ENCODE data around the gene BBS1.

The BBS1 gene

DNA sequence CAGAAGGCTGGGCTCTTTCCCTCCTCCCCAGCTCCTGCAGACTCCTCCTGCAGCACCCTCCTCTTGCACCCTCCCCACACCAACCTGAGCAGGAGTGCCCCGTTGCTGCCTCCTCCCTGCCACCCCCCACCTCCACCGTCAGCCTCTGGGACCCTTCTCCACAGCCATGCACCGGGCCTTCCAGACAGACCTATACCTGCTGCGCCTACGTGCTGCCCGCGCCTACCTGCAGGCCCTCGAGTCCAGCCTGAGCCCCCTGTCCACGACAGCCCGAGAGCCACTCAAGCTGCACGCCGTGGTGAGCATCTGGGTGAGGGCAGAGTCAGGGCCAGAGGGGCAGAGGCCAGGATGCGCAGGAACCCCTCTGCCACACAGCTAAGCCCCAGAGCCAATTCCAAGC, 19.2 kb downstream of the BBS1 start:
- Histone ChIP-seq H3K4me3 (no peak overlapping the region), H3K36me3 (peaks cover 14 to 84% (median 51%) of the 10 kb centered on the region in 3 donors), H3K27ac (no peak overlapping the region), H3K9me3 (no peaks in the 10 kb centered on the region), H3K4me1 (no peaks in the 10 kb centered on the region), H3K27me3 (no peaks in the 10 kb centered on the region)
- no peak for DNase-seq
- TF ChIP-seq, protein P1, sequence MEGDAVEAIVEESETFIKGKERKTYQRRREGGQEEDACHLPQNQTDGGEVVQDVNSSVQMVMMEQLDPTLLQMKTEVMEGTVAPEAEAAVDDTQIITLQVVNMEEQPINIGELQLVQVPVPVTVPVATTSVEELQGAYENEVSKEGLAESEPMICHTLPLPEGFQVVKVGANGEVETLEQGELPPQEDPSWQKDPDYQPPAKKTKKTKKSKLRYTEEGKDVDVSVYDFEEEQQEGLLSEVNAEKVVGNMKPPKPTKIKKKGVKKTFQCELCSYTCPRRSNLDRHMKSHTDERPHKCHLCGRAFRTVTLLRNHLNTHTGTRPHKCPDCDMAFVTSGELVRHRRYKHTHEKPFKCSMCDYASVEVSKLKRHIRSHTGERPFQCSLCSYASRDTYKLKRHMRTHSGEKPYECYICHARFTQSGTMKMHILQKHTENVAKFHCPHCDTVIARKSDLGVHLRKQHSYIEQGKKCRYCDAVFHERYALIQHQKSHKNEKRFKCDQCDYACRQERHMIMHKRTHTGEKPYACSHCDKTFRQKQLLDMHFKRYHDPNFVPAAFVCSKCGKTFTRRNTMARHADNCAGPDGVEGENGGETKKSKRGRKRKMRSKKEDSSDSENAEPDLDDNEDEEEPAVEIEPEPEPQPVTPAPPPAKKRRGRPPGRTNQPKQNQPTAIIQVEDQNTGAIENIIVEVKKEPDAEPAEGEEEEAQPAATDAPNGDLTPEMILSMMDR (IDR thresholded peaks at IDR 0.05), result no peak
- intact Hi-C loops (cut with DNase I; ENCODE audit: low total_unique reads), result no loop called here

DNA sequence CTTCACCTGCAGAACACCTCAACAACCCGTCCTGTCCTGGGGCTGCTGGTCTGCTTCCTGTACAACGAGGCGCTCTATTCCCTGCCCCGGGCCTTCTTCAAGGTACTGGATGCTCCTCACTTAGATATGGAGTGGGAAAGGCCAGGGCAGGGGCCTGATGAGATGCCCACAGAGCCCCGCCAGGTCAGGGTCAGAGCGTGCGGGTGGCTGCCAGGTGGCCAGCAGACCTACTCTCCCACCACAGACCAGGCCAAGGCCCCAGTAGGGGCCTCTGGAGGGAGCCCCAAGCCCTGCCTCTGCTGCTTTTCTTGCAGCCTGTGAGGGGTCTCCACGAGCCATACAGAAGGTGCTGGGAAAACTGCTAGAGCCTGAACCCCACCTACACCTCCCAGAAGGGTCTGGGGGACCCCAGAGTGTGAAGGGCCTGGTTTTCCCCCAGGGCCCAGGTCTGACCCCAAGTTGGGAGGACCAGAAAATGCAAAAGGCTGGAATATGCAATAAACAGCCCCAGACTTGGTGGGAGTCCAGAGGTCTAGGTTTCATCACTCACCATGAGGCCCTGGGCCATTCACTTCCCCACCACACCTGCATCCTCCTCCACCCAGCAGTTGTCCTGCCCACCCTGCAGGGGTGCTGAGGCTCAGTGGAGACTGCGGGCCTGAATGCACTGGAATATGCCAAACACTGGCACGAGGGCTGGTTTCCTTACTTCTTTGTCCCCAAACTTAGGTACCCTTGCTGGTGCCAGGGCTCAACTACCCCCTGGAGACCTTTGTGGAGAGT, 20.7 kb downstream of the BBS1 start:
- peaks cover 14 to 95% (median 57%) of the 10 kb centered on the region in 3 donors for H3K36me3 ChIP-seq
- H3K4me1 ChIP-seq, result no peaks in the 10 kb centered on the region
- H3K27ac ChIP-seq, result no peak overlapping the region
- H3K4me3 ChIP-seq, result no peak overlapping the region
- H3K27me3 ChIP-seq, result no peaks in the 10 kb centered on the region
- DNase-seq, result no peak
- intact Hi-C loops (cut with DNase I; ENCODE audit: low total_unique reads), result no loop called here
- TF ChIP-seq, protein P1 (IDR thresholded peaks at IDR 0.05), result no peak
- no peaks in the 10 kb centered on the region for H3K9me3 ChIP-seq

DNA sequence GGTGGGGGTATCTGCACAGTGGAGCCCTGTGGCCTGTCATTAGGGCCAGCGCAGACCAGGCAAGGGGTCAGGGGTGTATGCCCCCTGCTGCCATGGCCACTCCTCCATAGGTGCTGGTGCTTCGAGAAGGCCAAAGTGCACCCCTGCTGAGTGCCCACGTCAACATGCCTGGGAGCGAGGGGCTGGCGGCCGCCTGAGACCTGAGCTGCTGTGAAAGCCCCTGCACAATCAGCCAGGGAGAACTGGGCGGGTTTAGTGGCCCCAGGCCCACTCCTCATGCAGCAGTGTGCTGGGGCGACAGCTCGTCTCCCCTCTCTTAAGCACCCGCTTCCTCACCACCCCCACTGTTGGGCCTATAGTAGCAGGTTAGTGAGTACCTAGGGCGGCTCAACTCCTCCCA, 21.4 kb downstream of the BBS1 start:
- H3K27me3 ChIP-seq, result no peaks in the 10 kb centered on the region
- H3K9me3 ChIP-seq, result no peaks in the 10 kb centered on the region
- H3K4me3 ChIP-seq, result no peak overlapping the region
- no peaks in the 10 kb centered on the region for H3K4me1 ChIP-seq
- no peak for DNase-seq
- intact Hi-C loops (cut with DNase I; ENCODE audit: low total_unique reads), result no loop called here
- TF ChIP-seq, protein P1 (IDR thresholded peaks at IDR 0.05), result no peak
- peaks cover 11 to 95% (median 55%) of the 10 kb centered on the region in 3 donors for H3K36me3 ChIP-seq
- H3K27ac ChIP-seq, result no peak overlapping the region

DNA sequence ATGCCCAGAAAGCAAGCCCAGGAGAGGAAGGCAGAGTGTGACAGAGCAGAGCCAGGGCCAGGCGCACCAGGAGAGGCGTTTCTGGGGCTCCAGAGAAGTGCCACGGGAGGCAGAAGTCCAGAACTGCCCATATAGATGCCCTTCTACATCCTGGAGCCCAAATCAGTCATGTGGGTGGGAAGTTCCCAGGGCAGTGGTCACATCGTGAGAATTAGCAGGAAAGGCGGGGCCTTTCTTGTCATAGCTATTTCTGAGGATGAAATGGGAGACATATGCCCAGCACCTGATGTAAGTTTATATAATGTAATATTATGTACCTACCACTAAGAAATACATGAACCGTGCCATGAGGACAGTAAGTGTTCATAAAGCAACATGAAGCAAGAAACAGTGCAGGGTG, 22.3 kb downstream of the BBS1 start:
- H3K27me3 ChIP-seq, result no peaks in the 10 kb centered on the region
- DNase-seq, result no peak
- no peak overlapping the region for H3K4me3 ChIP-seq
- H3K36me3 ChIP-seq, result peaks cover 11 to 95% (median 56%) of the 10 kb centered on the region in 3 donors
- no peak overlapping the region for H3K27ac ChIP-seq
- TF ChIP-seq, protein P1 (IDR thresholded peaks at IDR 0.05), result no peak
- H3K9me3 ChIP-seq, result no peaks in the 10 kb centered on the region
- intact Hi-C loops (cut with DNase I; ENCODE audit: low total_unique reads), result no loop called here
- no peaks in the 10 kb centered on the region for H3K4me1 ChIP-seq

DNA sequence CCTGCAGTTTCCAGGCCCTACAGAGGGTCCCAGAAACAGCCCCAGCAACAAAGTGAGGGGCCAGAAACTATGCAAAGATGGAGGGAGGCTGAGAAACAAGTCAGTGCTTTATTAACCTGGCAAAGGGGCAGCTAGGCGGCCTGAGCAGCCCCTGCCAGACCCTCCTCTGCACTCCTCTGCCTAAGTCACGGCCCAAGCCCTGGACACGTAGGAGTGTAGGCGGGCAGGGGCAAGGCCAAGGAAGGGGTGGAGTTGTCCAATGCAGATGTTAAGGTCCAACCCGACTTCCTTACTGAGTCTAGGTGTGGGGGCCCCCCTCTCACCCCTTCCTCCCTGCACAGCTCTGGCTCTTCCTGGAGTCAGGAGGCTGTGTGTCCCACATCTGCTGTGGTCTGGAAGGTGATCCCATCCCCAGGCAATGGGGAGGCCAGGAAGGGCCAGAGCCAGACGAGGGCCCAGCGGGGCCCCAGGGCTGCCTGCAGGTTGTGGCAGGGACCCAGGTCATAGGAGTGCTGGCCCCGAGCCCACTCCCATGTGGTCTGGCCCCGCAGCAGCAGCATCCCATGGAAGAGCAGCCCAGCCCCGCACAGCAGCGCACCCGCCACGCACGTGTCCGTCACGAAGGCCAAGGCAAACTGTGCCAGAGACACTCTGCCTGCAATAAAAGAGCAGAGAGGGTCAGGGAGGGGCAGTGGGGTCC, 28.9 kb downstream of the BBS1 start:
- DNase-seq, result no peak
- Histone ChIP-seq H3K27ac (no peak overlapping the region), H3K9me3 (no peaks in the 10 kb centered on the region), H3K27me3 (no peaks in the 10 kb centered on the region), H3K36me3 (peaks cover 17 to 89% (median 33%) of the 10 kb centered on the region in 3 donors), H3K4me3 (no peak overlapping the region), H3K4me1 (peaks cover 0 to 12% (median 7%) of the 10 kb centered on the region in 4 donors)
- TF ChIP-seq, protein P1 (IDR thresholded peaks at IDR 0.05), result no peak
- intact Hi-C loops (cut with DNase I; ENCODE audit: low total_unique reads), result no loop called here
